Measurements from ENCODE around the gene MED15. TPM values are rescaled to one million over a fixed set of nuclear protein-coding genes. Genes with fewer than 3 reads are reported as not detected.
A peak's percentile ranks its signal among the peaks of the same experiment; 100 is the strongest.
"Not testable (repeated sequence)": the region's sequence is repeated elsewhere in the genome, so short reads cannot be mapped to it uniquely, and the experiment has no call there.

MED15 gene
- total RNA-seq, 1 experiment from 2014 or later: 31.0 TPM

DNA sequence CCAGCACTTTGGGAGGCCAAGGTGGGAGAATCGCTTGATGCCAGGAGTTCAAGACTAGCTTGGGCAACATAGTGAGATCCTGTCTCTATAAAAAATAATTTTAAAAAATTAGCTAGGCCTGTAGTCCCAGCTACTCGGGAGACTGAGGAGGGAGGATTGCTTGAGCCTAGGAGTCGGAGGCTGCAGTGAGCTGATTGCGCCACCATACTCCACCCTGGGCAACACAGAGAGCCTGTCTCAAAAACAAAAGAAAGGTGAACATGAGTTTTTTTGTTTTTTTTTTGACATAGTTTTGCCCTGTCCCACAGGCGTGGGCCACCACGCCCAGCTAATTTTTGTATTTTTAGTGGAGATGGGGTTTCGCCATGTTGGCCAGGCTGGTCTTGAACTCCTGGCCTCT, 17.6 kb downstream of the MED15 start:
- DNase-seq (ENCODE audit: low read depth): no peak
- in situ Hi-C loops (cut with HindIII; ENCODE audit: low pct_unique_long_range_greater_than_20kb, low sequenced_read_pairs): no loop called here

GRCh38 chr22:20526305-20526627, 18.9 kb downstream of the MED15 start:
- DNase-seq (ENCODE audit: low read depth): no peak
- in situ Hi-C loops (cut with HindIII; ENCODE audit: low pct_unique_long_range_greater_than_20kb, low sequenced_read_pairs): no loop called here

- peak; percentile 32 for DNase-seq (ENCODE audit: low read depth)
- in situ Hi-C loops (cut with HindIII; ENCODE audit: low pct_unique_long_range_greater_than_20kb, low sequenced_read_pairs): no loop called here
Observed at GRCh38 chr22:20526628-20527355, 19.4 kb downstream of the MED15 start.

DNA sequence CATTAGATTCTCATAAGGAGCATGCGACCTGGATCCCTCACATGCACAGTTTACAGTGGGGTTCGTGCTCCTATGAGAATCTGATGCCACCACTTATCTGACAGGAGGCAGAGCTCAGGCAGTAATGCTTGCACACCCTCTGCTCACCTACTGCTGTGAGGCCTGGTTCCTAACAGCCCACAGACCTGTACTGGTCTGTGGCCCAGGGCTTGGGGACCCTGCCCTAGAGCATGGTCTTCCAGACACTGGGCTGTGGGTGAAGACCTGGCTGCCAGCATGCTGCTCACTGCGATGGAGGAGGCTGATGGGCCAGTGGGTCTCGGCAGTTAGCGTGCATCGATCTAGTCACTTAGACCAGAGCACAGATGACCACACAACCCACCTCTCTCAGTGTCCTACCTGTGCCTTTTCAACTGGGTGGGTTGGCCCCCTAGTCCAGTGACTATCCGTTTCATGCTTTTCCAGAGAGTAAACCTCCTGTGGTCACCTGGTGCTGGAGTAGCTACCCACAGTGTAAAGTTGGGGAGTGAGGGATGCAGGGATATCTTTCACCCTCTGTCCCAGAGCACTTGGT, 21.1 kb downstream of the MED15 start:
- no peak for DNase-seq (ENCODE audit: low read depth)
- in situ Hi-C loops (cut with HindIII; ENCODE audit: low pct_unique_long_range_greater_than_20kb, low sequenced_read_pairs): no loop called here

- DNase-seq (ENCODE audit: low read depth): peak; percentile 81
- in situ Hi-C loops (cut with HindIII; ENCODE audit: low pct_unique_long_range_greater_than_20kb, low sequenced_read_pairs): no loop called here
Observed at GRCh38 chr22:20530368-20531153, 23.2 kb downstream of the MED15 start.

DNA sequence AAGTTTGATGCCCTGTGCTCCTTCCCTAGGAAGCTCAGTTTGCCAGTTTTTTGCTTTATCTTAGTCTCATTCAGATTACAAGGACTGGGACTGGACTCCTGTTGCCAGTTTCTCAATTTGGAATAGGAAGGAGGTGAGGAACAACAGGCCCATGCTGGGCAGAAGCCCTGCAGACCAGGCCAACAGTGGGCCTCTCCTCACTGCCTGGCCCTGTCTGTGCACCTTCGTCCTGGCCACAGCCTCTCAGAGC, 23.7 kb downstream of the MED15 start:
- no peak for DNase-seq (ENCODE audit: low read depth)
- in situ Hi-C loops (cut with HindIII; ENCODE audit: low pct_unique_long_range_greater_than_20kb, low sequenced_read_pairs): no loop called here

GRCh38 chr22:20531404-20532201, 24.2 kb downstream of the MED15 start:
- DNase-seq (ENCODE audit: low read depth): peak; percentile 93
- in situ Hi-C loops (cut with HindIII; ENCODE audit: low pct_unique_long_range_greater_than_20kb, low sequenced_read_pairs): no loop called here

- no peak for DNase-seq (ENCODE audit: low read depth)
- in situ Hi-C loops (cut with HindIII; ENCODE audit: low pct_unique_long_range_greater_than_20kb, low sequenced_read_pairs): no loop called here
Observed at GRCh38 chr22:20532256-20532993, 25.0 kb downstream of the MED15 start.

DNA sequence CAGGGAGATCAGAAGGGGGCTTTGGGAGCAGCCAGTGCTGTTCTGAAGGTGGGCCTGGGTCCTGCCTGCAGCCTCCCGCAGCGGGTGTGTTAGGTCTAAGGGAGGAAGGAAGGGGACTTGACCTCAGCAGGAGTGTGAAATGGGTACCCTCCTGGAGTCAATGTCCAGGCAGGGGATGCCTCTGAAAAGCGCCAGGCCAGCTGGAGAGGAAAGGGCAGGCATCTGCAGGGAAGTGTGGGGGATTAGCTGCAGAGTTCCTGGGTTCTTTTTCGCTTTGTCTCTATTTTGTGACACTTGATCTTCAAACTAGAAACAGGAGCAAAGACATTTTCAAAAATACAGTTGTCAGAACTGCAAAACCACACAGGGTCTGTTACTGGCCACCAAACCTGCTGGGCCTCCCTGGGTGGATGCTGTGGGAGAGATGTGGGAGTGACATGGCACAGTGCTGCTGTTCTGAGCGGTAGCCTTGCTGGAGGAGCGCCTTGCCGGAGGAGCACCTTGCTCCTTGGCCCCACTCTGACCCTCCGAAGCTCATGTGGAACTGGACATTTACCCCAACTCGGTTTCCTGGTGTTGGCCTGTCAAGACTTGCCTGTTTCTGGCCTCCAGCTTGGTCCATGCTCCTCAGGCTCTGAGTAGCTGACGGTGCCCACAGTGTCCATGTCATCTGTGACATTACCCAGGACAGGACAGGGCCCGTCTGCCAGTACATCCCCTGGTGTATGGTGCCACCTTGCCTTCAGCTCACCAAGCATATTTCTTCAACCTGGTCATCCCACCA, 25.9 kb downstream of the MED15 start:
- no peak for DNase-seq (ENCODE audit: low read depth)
- in situ Hi-C loops (cut with HindIII; ENCODE audit: low pct_unique_long_range_greater_than_20kb, low sequenced_read_pairs): no loop called here

DNA sequence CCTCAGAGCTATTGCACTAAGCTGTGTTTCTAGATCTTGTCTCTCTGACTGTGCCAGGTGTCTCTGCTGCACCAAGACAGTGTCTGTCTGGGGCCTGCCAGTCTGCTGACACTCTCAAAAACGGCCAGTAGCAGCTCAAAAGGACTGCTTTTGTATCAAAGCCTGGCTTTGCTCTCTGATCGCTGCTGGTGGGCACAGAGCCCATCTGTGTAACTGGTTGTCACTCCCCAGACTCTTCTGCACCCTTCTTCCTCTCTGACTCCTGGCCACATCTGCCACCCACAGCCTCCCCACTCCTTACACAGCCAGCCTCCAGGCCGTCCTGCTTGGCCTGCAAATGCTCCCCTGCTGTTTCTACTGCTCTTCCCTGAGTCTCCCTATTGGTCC, 26.5 kb downstream of the MED15 start:
- in situ Hi-C loops (cut with HindIII; ENCODE audit: low pct_unique_long_range_greater_than_20kb, low sequenced_read_pairs): no loop called here
- no peak for DNase-seq (ENCODE audit: low read depth)

DNA sequence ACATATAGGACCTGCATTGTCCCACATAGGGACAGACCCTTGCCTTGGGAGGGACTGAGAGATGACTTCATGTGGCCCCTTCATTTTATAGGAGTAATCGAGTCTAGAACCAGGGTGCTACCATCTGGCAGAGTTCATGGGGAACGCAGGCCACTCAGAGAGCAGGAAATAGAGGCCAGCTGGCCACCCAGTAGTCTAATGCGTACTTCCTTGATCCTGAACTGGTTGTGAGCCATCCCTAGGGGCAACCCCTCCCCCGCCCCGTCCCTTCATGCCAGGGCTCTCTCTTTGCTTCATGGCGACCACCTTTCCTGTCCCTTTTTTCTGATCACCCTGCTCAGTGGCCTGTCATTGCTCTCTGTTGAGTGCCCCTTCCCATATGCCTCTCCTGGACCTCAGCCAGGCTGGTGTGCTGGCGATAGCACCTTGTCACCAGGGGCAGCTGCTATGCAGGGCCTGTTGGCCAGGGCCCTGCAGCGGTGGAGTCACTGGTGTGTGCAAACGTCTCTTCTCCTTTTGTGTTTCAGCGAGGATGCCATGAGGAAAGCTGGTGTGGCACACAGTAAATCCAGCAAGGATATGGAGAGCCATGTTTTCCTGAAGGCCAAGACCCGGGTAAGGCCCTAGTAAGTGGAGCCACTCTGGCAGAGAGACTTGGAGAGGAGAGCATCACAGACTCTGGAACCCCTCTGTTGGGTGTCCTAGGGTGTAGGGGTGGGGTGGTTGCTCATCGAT, 29.3 kb downstream of the MED15 start:
- no peak for DNase-seq (ENCODE audit: low read depth)
- in situ Hi-C loops (cut with HindIII; ENCODE audit: low pct_unique_long_range_greater_than_20kb, low sequenced_read_pairs): no loop called here

DNA sequence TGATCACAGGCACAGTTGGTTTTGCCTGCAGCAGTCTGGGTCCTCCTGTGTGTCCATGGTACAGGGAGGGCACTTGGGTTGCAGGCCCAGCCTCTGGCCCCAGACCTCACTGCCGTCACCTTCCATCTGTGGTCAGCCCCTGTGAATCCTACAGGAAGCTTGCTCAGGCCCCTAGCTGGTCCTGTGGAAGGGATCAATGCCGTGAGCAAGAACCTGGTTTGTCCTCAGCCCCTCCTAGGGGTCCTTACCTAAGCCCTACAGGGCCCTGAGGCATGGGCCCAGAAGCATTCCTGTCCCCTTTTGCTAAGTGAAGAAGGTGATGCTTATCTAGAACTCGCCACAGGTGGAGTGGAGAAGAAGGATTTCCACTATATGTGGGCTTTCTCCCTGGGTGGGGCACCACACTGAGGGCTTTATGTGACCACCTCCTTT, 29.9 kb downstream of the MED15 start:
- no peak for DNase-seq (ENCODE audit: low read depth)
- in situ Hi-C loops (cut with HindIII; ENCODE audit: low pct_unique_long_range_greater_than_20kb, low sequenced_read_pairs): no loop called here

- in situ Hi-C loops (cut with HindIII; ENCODE audit: low pct_unique_long_range_greater_than_20kb, low sequenced_read_pairs): no loop called here
- DNase-seq (ENCODE audit: low read depth): no peak
Observed at GRCh38 chr22:20537983-20538382, 30.6 kb downstream of the MED15 start.

DNA sequence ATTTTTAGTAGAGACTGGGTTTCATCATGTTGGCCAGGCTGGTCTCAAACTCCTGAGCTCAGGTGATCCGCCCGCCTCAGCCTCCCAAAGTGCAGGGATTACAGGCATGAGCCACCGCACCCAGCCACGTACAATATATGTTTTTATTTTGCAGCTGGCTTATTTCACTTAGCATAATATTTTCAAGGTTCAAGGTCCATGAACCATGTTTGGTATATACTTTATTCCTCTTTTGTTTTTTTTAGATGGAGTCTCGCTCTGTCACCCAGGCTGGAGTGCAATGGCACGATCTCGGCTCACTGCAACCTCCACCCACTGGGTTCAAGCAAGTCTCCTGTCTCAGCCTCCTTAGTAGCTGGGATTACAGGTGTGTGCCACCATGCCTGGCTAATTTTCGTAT, 31.5 kb downstream of the MED15 start:
- DNase-seq (ENCODE audit: low read depth); in situ Hi-C loops (cut with HindIII; ENCODE audit: low pct_unique_long_range_greater_than_20kb, low sequenced_read_pairs): not testable (repeated sequence)

DNA sequence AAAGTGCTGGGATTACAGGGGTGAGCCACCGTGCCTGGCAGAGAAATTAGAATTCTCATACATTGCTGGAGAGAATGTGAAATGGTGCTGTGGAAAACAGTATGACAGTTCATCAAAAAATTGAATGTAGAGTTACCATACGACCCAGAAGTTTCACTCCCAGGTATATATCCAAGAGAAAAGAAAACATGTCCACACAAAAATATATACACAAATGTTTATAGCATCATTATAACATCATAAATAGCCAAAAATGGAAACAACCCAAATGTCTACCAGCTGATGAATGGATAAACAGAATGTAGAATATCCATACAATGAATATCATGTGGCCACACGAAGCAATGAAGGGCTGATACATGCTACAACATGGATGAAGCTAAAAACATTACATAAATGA, 34.6 kb downstream of the MED15 start:
- in situ Hi-C loops (cut with HindIII; ENCODE audit: low pct_unique_long_range_greater_than_20kb, low sequenced_read_pairs): no loop called here
- no peak for DNase-seq (ENCODE audit: low read depth)

DNA sequence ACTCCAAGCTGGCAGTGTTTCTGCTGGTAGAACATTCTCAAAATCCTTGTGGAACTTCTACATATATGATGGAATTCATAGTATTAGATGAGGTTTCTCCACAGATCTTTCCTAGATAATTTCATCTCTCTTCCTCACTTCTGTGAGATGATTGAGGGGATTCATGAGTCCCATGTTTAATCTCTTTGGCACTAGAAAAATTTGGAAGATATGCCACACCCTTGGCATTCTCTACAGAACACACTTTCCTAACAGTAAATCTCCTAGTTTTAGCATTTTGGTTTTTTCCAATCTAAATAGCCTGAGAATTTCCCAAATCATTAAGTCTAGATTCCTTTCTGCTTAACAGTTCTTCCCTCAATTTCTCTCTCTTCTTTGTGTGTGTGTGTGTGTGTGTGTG, 35.3 kb downstream of the MED15 start:
- in situ Hi-C loops (cut with HindIII; ENCODE audit: low pct_unique_long_range_greater_than_20kb, low sequenced_read_pairs): no loop called here
- DNase-seq (ENCODE audit: low read depth): no peak

DNA sequence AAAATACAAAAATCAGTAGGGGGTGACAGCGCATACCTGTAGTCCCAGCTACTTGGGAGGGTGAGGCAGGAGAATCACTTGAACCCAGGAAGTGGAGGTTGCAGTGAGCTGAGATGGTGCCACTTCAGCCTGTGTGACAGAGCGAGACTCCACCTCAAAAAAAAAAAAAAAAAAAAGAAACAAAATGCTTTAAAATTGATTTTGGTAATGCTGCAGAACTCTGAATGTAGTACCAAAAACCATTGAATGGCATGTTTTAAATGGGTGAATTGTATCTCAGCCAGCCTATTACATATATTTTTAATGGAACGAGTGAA, 37.9 kb downstream of the MED15 start:
- in situ Hi-C loops (cut with HindIII; ENCODE audit: low pct_unique_long_range_greater_than_20kb, low sequenced_read_pairs); DNase-seq (ENCODE audit: low read depth): not testable (repeated sequence)

Measured in Caki2 (cell line).